ENCODE data around the gene ANO8. TPM values are rescaled to one million over a fixed set of nuclear protein-coding genes. Genes with fewer than 3 reads are reported as not detected.
A peak's percentile ranks its signal among the peaks of the same experiment; 100 is the strongest.

The ANO8 gene
- total and polyA plus RNA-seq, 2 of the 8 experiments (the other 6 are each of a cell fraction or from before 2014, with no cell fraction given): 9.5 to 20.7 TPM

- Histone ChIP-seq H2BK20ac (ENCODE audit: low read length) (no peak overlapping the region), H2BK5ac (ENCODE audit: low read depth, low read length) (no peak overlapping the region), H4K8ac (ENCODE audit: extremely low read depth, insufficient read depth, low read length) (no peak overlapping the region), H3K4me3 (ENCODE audit: extremely low read depth in 1 of 4, insufficient read depth in 2 of 4, low read depth in 3 of 4, low read length in 4 of 4) (no peak overlapping the region), H3K4ac (replicated peaks; ENCODE audit: insufficient read length, low read depth, low read length) (peak overlapping the region; percentile 38), H4K20me1 (replicated peaks in 1 of 2; ENCODE audit: control insufficient read depth in 1 of 2, insufficient read depth in 2 of 2, low read length in 2 of 2) (no peaks in the 10 kb centered on the region), H2AK5ac (ENCODE audit: low read depth, low read length) (no peak overlapping the region), H2AFZ (ENCODE audit: low read length) (no peak overlapping the region), H3K23ac (ENCODE audit: insufficient read length) (no peak overlapping the region), H3K27ac (ENCODE audit: low read depth, low read length) (no peak overlapping the region), H2BK120ac (replicated peaks; ENCODE audit: low read depth, low read length) (no peak overlapping the region), H3K14ac (ENCODE audit: insufficient read length) (no peak overlapping the region), H3K9me3 (ENCODE audit: insufficient read depth in 2 of 2, low read depth in 1 of 2, low read length in 1 of 2) (no peaks in the 10 kb centered on the region), H3K23me2 (ENCODE audit: low read depth, low read length) (peaks cover 2% of the 10 kb centered on the region; the same call in 1 of the 2 replicates), H2BK12ac (ENCODE audit: low read depth, low read length) (no peak overlapping the region), H3K27me3 (replicated peaks in 1 of 4; ENCODE audit: control insufficient read depth in 3 of 4, extremely low read depth in 1 of 4, insufficient read depth in 3 of 4, low read length in 3 of 4) (no peaks in the 10 kb centered on the region), H4K5ac (ENCODE audit: insufficient read length, low read depth, low read length) (no peak overlapping the region), H3K79me1 (ENCODE audit: low read depth, low read length) (no peaks in the 10 kb centered on the region), H3K56ac (replicated peaks; ENCODE audit: insufficient read length, low read depth, low read length) (no peak overlapping the region), H4K91ac (replicated peaks; ENCODE audit: insufficient read length, low read length) (peak overlapping the region; percentile 74), H3K4me2 (ENCODE audit: insufficient read depth in 1 of 2, low read depth in 2 of 2, low read length in 2 of 2) (no peak overlapping the region), H3K79me2 (ENCODE audit: control insufficient read depth in 1 of 2, insufficient read depth in 2 of 2, low read length in 2 of 2) (no peaks in the 10 kb centered on the region), H3K4me1 (replicated peaks in 1 of 4; ENCODE audit: control insufficient read depth in 3 of 4, insufficient read depth in 4 of 4, low read length in 3 of 4) (no peaks in the 10 kb centered on the region), H3K36me3 (ENCODE audit: control insufficient read depth in 2 of 4, insufficient read depth in 4 of 4, low read length in 3 of 4) (no peaks in the 10 kb centered on the region), H3K9ac (replicated peaks in 1 of 4; ENCODE audit: extremely low read depth in 1 of 4, low read depth in 3 of 4, low read length in 3 of 4) (no peak overlapping the region), H3K18ac (ENCODE audit: extremely low read depth, low read length) (no peak overlapping the region), H2BK15ac (ENCODE audit: low read length) (peak overlapping the region; percentile 95; the same call in 1 of the 2 replicates)
- 85% methylated on average over 5 of the region's 6 CpGs; no CpG with 5 or more reads in 1 of the 2 experiments for WGBS, 2 experiments (ENCODE audit: extremely low coverage in 1 of 2, insufficient coverage in 1 of 2, insufficient read length in 1 of 2, insufficient replicate concordance in 2 of 2, low coverage in 1 of 2, low lambda C conversion rate in 2 of 2, missing lambda C conversion rate in 1 of 2)
- ChIA-PET CTCF (ENCODE audit: partially characterized antibody) (interaction anchor here (0.7 to 5.9 kb wide), 5 partner anchors 11 to 30 kb away, joined by 3 to 30 read pairs (median 4); no protein-coding TSS in a partner anchor), POLR2A (ENCODE audit: partially characterized antibody) (no interaction called here)
- FAIRE-seq (no peak), DNase-seq (ENCODE audit: low read depth in 1 of 2, low spot score in 2 of 2) (no peak)
- TF ChIP-seq HDAC6 (IDR thresholded peaks at IDR 0.05; ENCODE audit: low read depth, low read length) (no peak), KDM1A (IDR thresholded peaks at IDR 0.05; ENCODE audit: borderline replicate concordance, low read length) (peak; percentile 40; the same call in 1 of the 2 replicates)
These were observed 25.5 kb upstream of the ANO8 start for GRCh38 chr19:17359905-17360800.

Measured in H1 (cell line).